ENCODE measurements around the gene SSR3.

Gene SSR3

DNA sequence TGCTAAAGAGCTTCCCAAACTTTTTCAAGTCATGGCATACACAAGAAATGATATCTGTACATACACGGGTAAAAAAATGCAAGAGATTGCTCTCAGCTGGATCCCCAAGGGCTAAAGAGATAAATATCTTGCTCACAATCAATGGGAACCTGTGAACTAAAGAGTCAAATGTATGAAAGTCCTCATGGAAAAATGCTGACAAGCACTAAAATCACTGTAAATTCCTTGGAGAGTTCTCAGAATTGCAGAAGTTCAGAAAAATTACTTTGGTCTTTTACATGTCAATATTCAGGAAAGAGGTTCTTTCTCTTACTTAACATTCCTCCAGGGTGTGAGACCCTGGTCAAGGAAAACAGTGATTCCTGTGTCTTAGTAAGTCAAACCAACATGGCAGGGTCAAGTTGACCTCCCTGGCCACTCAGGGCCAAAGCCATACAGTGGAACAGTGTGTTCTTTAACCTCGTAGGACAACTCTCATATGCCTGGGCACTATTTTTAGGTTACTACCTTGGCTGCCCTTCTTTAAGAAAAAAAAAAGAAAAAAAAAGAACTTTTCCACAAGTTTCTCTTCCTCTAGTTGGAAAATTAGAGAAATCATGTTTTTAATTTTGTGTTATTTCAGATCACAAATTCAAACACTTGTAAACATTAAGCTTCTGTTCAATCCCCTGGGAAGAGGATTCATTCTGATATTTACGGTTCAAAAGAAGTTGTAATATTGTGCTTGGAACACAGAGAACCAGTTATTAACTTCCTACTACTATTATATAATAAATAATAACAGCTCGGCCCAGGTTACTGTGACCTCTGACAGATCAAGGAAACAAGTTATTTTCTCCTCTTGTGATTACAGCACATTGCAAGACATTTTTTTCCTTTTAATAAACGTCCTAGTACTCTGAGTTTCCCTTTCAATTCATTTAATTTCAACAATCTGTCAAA, 12.5 kb downstream of the SSR3 start:
- no peak overlapping the region for H3K4me3 ChIP-seq (ENCODE audit: severe bottlenecking)
- peaks cover 100% of the 10 kb centered on the region for H3K36me3 ChIP-seq (ENCODE audit: low read depth)
- peak overlapping the region; percentile 4 for H3K27ac ChIP-seq (ENCODE audit: poor library complexity, severe bottlenecking)
- peaks cover 8% of the 10 kb centered on the region for H3K4me1 ChIP-seq (ENCODE audit: insufficient read depth, poor library complexity, severe bottlenecking)
- no peaks in the 10 kb centered on the region for H3K27me3 ChIP-seq (ENCODE audit: insufficient read depth, poor library complexity, severe bottlenecking)
- ATAC-seq (ENCODE audit: low read depth) (no peak), DNase-seq (ENCODE audit: low spot score) (no peak)
- H3K9me3 ChIP-seq (ENCODE audit: severe bottlenecking): no peaks in the 10 kb centered on the region
- TF ChIP-seq CTCF (IDR thresholded peaks at IDR 0.05; ENCODE audit: poor library complexity, severe bottlenecking): no peak

- H3K9me3 ChIP-seq (ENCODE audit: severe bottlenecking): no peaks in the 10 kb centered on the region
- no peak overlapping the region for H3K4me3 ChIP-seq (ENCODE audit: severe bottlenecking)
- H3K36me3 ChIP-seq (ENCODE audit: low read depth): peaks cover 75% of the 10 kb centered on the region
- no peaks in the 10 kb centered on the region for H3K27me3 ChIP-seq (ENCODE audit: insufficient read depth, poor library complexity, severe bottlenecking)
- no peak for DNase-seq (ENCODE audit: low spot score)
- TF ChIP-seq CTCF (IDR thresholded peaks at IDR 0.05; ENCODE audit: poor library complexity, severe bottlenecking): no peak
- H3K27ac ChIP-seq (ENCODE audit: poor library complexity, severe bottlenecking): no peak overlapping the region
- H3K4me1 ChIP-seq (ENCODE audit: insufficient read depth, poor library complexity, severe bottlenecking): peaks cover 3% of the 10 kb centered on the region
- no peak for ATAC-seq (ENCODE audit: low read depth)
Observed at GRCh38 chr3:156539802-156540201, 15.1 kb downstream of the SSR3 start.

GRCh38 chr3:156539051-156539450, 15.9 kb downstream of the SSR3 start:
- Histone ChIP-seq H3K9me3 (ENCODE audit: severe bottlenecking) (no peaks in the 10 kb centered on the region), H3K4me1 (ENCODE audit: insufficient read depth, poor library complexity, severe bottlenecking) (peaks cover 3% of the 10 kb centered on the region), H3K36me3 (ENCODE audit: low read depth) (peaks cover 67% of the 10 kb centered on the region), H3K27me3 (ENCODE audit: insufficient read depth, poor library complexity, severe bottlenecking) (no peaks in the 10 kb centered on the region), H3K27ac (ENCODE audit: poor library complexity, severe bottlenecking) (no peak overlapping the region), H3K4me3 (ENCODE audit: severe bottlenecking) (no peak overlapping the region)
- ATAC-seq (ENCODE audit: low read depth) (no peak), DNase-seq (ENCODE audit: low spot score) (no peak)
- no peak for TF ChIP-seq CTCF (IDR thresholded peaks at IDR 0.05; ENCODE audit: poor library complexity, severe bottlenecking)

DNA sequence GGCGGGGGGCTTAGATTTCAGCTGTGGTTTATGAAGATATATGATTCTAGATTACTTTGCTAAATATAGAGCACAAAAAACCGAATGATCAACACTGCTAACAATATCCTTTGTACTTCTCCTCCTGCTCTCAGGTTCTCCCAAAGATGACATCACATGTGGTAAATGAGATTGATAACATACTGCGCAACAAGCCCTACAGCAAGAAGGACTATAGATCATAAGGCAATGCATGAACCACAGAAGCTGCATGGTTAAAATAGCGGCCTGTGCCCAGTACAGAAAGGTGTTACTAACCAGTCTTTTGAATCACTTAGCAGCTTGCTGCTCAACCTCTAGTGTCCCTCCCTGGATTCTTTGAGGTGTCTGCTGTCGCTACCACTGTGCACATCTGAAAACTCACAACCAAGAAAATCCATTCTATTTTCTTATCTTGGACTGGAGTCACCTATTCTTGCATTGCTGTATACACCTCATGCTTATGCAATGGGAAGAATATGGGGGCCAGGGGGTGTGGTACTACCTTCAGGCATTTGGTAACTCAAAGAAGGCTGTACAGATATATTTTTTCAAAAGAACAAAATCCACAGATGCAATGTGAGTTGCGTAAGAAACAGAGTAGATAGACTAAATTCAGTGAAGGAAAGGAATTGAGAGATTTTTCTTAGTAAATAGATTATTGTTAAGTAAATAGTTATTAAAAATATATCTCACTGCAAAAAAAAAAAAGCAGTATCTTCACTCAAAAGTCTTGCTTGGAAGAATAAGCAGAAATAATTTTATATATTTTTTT, 18.2 kb downstream of the SSR3 start:
- no peak for TF ChIP-seq CTCF (IDR thresholded peaks at IDR 0.05; ENCODE audit: poor library complexity, severe bottlenecking)
- Histone ChIP-seq H3K27me3 (ENCODE audit: insufficient read depth, poor library complexity, severe bottlenecking) (no peaks in the 10 kb centered on the region), H3K4me3 (ENCODE audit: severe bottlenecking) (no peak overlapping the region), H3K36me3 (ENCODE audit: low read depth) (peaks cover 44% of the 10 kb centered on the region), H3K4me1 (ENCODE audit: insufficient read depth, poor library complexity, severe bottlenecking) (peaks cover 3% of the 10 kb centered on the region), H3K9me3 (ENCODE audit: severe bottlenecking) (no peaks in the 10 kb centered on the region), H3K27ac (ENCODE audit: poor library complexity, severe bottlenecking) (no peak overlapping the region)
- DNase-seq (ENCODE audit: low spot score) (no peak), ATAC-seq (ENCODE audit: low read depth) (no peak; the same call in 2 of the 3 replicates)

Data from RWPE2 (cell line).